ENCODE data around the gene AJM1.

DNA sequence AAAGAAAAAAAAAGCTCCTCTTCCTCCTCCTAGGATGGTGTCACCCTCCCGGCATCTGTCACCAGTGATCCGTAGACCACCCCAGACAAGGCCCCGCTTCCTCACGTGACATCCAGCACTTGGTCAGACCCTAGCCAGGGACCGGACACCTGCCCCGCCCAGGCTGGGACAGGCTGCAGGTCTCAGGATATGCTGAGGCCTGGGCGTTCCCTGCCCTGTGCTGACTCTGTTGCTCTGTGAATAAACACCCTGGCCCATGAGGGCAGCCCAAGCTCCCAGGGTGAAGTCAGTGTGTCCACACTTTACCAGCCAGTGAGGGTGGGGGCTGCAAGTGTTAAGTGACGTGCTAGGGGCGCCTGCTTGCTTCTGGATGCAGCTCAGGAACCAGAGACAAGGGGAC lies 18.3 kb downstream of the AJM1 start:
- TF ChIP-seq, protein P1, sequence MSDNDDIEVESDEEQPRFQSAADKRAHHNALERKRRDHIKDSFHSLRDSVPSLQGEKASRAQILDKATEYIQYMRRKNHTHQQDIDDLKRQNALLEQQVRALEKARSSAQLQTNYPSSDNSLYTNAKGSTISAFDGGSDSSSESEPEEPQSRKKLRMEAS (IDR thresholded peaks at IDR 0.05): no peak
- TF ChIP-seq HDAC6 (IDR thresholded peaks at IDR 0.05; ENCODE audit: low read depth, low read length): no peak
- TF ChIP-seq TBP (IDR thresholded peaks at IDR 0.05; ENCODE audit: low read depth, low read length): no peak
- no peak for TF ChIP-seq POLR2AphosphoS5 (IDR thresholded peaks at IDR 0.05; ENCODE audit: low read depth, low read length)
- TF ChIP-seq, protein P2, sequence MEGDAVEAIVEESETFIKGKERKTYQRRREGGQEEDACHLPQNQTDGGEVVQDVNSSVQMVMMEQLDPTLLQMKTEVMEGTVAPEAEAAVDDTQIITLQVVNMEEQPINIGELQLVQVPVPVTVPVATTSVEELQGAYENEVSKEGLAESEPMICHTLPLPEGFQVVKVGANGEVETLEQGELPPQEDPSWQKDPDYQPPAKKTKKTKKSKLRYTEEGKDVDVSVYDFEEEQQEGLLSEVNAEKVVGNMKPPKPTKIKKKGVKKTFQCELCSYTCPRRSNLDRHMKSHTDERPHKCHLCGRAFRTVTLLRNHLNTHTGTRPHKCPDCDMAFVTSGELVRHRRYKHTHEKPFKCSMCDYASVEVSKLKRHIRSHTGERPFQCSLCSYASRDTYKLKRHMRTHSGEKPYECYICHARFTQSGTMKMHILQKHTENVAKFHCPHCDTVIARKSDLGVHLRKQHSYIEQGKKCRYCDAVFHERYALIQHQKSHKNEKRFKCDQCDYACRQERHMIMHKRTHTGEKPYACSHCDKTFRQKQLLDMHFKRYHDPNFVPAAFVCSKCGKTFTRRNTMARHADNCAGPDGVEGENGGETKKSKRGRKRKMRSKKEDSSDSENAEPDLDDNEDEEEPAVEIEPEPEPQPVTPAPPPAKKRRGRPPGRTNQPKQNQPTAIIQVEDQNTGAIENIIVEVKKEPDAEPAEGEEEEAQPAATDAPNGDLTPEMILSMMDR (IDR thresholded peaks at IDR 0.05; ENCODE audit: control extremely low read depth in 1 of 3, insufficient read depth in 1 of 3, low read depth in 1 of 3, low read length in 3 of 3): no peak
- TF ChIP-seq POLR2A (IDR thresholded peaks at IDR 0.05; ENCODE audit: control extremely low read depth in 1 of 2, low read depth in 2 of 2, low read length in 2 of 2): no peak
- no peak for TF ChIP-seq CBX5 (IDR thresholded peaks at IDR 0.05; ENCODE audit: low read depth, low read length)
- no peak for TF ChIP-seq EP300 (IDR thresholded peaks at IDR 0.05; ENCODE audit: borderline replicate concordance in 1 of 2, low read depth in 2 of 2, low read length in 2 of 2)
- no peak for TF ChIP-seq GABPA (IDR thresholded peaks at IDR 0.05; ENCODE audit: borderline replicate concordance, insufficient read depth, low read length)
- no peak for TF ChIP-seq EZH2 (IDR thresholded peaks at IDR 0.05; ENCODE audit: low read depth, low read length, severe bottlenecking)
- no peak for TF ChIP-seq YY1 (IDR thresholded peaks at IDR 0.05; ENCODE audit: low read depth, low read length)
- no peak for TF ChIP-seq ZNF274 (IDR thresholded peaks at IDR 0.05; ENCODE audit: borderline replicate concordance, extremely low read depth, low read length)

Data from H1 (cell line).